Measurements from ENCODE around the gene NLRP1.

DNA sequence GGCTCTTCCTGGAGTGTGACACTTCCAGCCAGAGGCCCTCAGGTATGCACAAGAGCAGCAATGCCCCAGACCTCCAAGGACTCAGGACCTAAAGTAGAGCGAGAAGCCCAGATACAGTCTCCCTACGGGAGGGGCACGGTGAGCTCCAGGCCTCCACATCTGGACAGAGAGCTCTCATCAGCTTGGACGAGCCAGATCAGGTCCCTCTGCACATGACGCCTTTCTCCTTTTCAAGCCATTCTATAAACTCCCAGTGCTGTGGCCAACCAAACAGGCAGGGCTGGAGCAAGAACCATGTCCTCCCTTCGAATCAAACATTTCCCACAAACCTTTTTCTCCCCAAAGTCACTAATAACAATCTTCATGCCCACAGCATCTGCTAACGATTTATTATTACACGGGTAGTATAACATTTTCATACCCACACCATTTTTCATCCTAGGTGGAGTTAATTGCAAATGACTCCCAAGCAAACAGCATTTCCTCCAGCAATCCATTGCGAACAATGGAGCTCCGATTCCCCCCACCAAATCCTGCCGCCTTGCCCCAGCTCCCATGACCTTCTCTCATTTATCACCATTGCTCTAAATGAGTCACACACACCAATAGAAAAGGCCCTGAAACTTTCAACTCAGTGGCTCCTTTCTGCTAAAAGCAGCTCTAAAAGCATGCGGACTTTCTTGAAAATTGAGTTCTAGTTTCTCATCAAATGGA is 24.2 kb upstream of the NLRP1 start:
- TF ChIP-seq, protein P1, sequence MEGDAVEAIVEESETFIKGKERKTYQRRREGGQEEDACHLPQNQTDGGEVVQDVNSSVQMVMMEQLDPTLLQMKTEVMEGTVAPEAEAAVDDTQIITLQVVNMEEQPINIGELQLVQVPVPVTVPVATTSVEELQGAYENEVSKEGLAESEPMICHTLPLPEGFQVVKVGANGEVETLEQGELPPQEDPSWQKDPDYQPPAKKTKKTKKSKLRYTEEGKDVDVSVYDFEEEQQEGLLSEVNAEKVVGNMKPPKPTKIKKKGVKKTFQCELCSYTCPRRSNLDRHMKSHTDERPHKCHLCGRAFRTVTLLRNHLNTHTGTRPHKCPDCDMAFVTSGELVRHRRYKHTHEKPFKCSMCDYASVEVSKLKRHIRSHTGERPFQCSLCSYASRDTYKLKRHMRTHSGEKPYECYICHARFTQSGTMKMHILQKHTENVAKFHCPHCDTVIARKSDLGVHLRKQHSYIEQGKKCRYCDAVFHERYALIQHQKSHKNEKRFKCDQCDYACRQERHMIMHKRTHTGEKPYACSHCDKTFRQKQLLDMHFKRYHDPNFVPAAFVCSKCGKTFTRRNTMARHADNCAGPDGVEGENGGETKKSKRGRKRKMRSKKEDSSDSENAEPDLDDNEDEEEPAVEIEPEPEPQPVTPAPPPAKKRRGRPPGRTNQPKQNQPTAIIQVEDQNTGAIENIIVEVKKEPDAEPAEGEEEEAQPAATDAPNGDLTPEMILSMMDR (IDR thresholded peaks at IDR 0.05; ENCODE audit: low read depth, low read length): no peak
- TF ChIP-seq EZH2phosphoT487 (IDR thresholded peaks at IDR 0.05; ENCODE audit: low read depth): no peak

Data from OCI-LY3 (cell line).